Effector memory CD4-positive, alpha-beta T cell (primary cell): Measurements from ENCODE around the gene TLE7.
A peak's percentile ranks its signal among the peaks of the same experiment; 100 is the strongest.

Source experiments
- DNase-seq, 3 donors: peaks; one replicate each; pipeline ENCODE4 v3.0.0-alpha.2; 2020
- H3K27ac ChIP-seq: 2 replicates; pipeline ENCODE4 v1.7.0; 2013; ENCODE audit warnings: mild to moderate bottlenecking, low read length, moderate library complexity; ENCODE audit not compliant: insufficient read depth, poor library complexity, severe bottlenecking
- H3K27me3 ChIP-seq: replicated peaks from 2 replicates; pipeline ENCODE4 v1.7.0; 2013; ENCODE audit warnings: mild to moderate bottlenecking, low read length; ENCODE audit not compliant: insufficient read depth, control insufficient read depth, poor library complexity, severe bottlenecking
- H3K36me3 ChIP-seq: 2 replicates; pipeline ENCODE4 v1.7.0; 2013; ENCODE audit warnings: mild to moderate bottlenecking, low read length, moderate library complexity; ENCODE audit not compliant: control insufficient read depth, insufficient read depth
- H3K4me1 ChIP-seq: 2 replicates; pipeline ENCODE4 v1.7.0; 2013; ENCODE audit warnings: low read length, mild to moderate bottlenecking; ENCODE audit not compliant: control insufficient read depth, insufficient read depth, poor library complexity, severe bottlenecking
- H3K4me3 ChIP-seq: 2 replicates; pipeline ENCODE4 v1.7.0; 2013; ENCODE audit warnings: low read length, low read depth, mild to moderate bottlenecking; ENCODE audit not compliant: insufficient read depth, poor library complexity, severe bottlenecking
- H3K9me3 ChIP-seq: 2 replicates; pipeline ENCODE4 v1.7.0; 2013; ENCODE audit warnings: mild to moderate bottlenecking, low read length, moderate library complexity; ENCODE audit not compliant: control insufficient read depth

The TLE7 gene

GRCh38 chr16:71423016-71423415, 18.8 kb downstream of the TLE7 start:
- DNase-seq: no peak
- Histone ChIP-seq H3K9me3 (no peaks in the 10 kb centered on the region), H3K27me3 (no peaks in the 10 kb centered on the region), H3K27ac (no peak overlapping the region), H3K36me3 (no peaks in the 10 kb centered on the region), H3K4me1 (no peaks in the 10 kb centered on the region), H3K4me3 (no peak overlapping the region)

GRCh38 chr16:71421911-71422310, 19.9 kb downstream of the TLE7 start:
- DNase-seq: no peak
- Histone ChIP-seq H3K9me3 (no peaks in the 10 kb centered on the region), H3K36me3 (no peaks in the 10 kb centered on the region), H3K27ac (no peak overlapping the region), H3K27me3 (no peaks in the 10 kb centered on the region), H3K4me1 (no peaks in the 10 kb centered on the region), H3K4me3 (no peak overlapping the region)

GRCh38 chr16:71414038-71414437, 27.8 kb downstream of the TLE7 start:
- Histone ChIP-seq H3K9me3 (no peaks in the 10 kb centered on the region), H3K4me1 (peaks cover 4% of the 10 kb centered on the region), H3K4me3 (no peak overlapping the region), H3K27ac (no peak overlapping the region), H3K36me3 (no peaks in the 10 kb centered on the region), H3K27me3 (peaks cover 4% of the 10 kb centered on the region)
- DNase-seq: no peak

GRCh38 chr16:71413341-71413740, 28.5 kb downstream of the TLE7 start:
- no peak for DNase-seq
- Histone ChIP-seq H3K27ac (no peak overlapping the region), H3K27me3 (peaks cover 4% of the 10 kb centered on the region), H3K4me3 (no peak overlapping the region), H3K4me1 (peaks cover 4% of the 10 kb centered on the region), H3K36me3 (no peaks in the 10 kb centered on the region), H3K9me3 (no peaks in the 10 kb centered on the region)

GRCh38 chr16:71412270-71413160, 29.3 kb downstream of the TLE7 start:
- Histone ChIP-seq H3K27me3 (peaks cover 4% of the 10 kb centered on the region), H3K4me3 (no peak overlapping the region), H3K4me1 (peaks cover 4% of the 10 kb centered on the region), H3K36me3 (no peaks in the 10 kb centered on the region), H3K27ac (no peak overlapping the region), H3K9me3 (no peaks in the 10 kb centered on the region)
- peak; percentile 27 to 51 (median 32) for DNase-seq

GRCh38 chr16:71410146-71410545, 31.7 kb downstream of the TLE7 start:
- DNase-seq: no peak
- Histone ChIP-seq H3K27me3 (peaks cover 4% of the 10 kb centered on the region), H3K4me1 (peaks cover 4% of the 10 kb centered on the region), H3K4me3 (no peak overlapping the region), H3K36me3 (no peaks in the 10 kb centered on the region), H3K9me3 (no peaks in the 10 kb centered on the region), H3K27ac (no peak overlapping the region)

GRCh38 chr16:71409011-71409775, 32.7 kb downstream of the TLE7 start:
- H3K4me1 ChIP-seq: peaks cover 4% of the 10 kb centered on the region
- H3K9me3 ChIP-seq: no peaks in the 10 kb centered on the region
- H3K4me3 ChIP-seq: no peak overlapping the region
- H3K36me3 ChIP-seq: no peaks in the 10 kb centered on the region
- peaks cover 4% of the 10 kb centered on the region for H3K27me3 ChIP-seq
- no peak for DNase-seq
- no peak overlapping the region for H3K27ac ChIP-seq

- Histone ChIP-seq H3K9me3 (no peaks in the 10 kb centered on the region), H3K27me3 (peaks cover 4% of the 10 kb centered on the region), H3K4me1 (peaks cover 4% of the 10 kb centered on the region), H3K27ac (no peak overlapping the region), H3K4me3 (no peak overlapping the region), H3K36me3 (no peaks in the 10 kb centered on the region)
- DNase-seq: no peak
These were observed 33.3 kb downstream of the TLE7 start for GRCh38 chr16:71408536-71408935.

GRCh38 chr16:71407731-71408130, 34.1 kb downstream of the TLE7 start:
- H3K27me3 ChIP-seq: peaks cover 4% of the 10 kb centered on the region
- peaks cover 4% of the 10 kb centered on the region for H3K4me1 ChIP-seq
- DNase-seq: no peak
- H3K4me3 ChIP-seq: no peak overlapping the region
- no peaks in the 10 kb centered on the region for H3K36me3 ChIP-seq
- no peak overlapping the region for H3K27ac ChIP-seq
- no peaks in the 10 kb centered on the region for H3K9me3 ChIP-seq

GRCh38 chr16:71406724-71407123, 35.1 kb downstream of the TLE7 start:
- H3K27me3 ChIP-seq: peaks cover 4% of the 10 kb centered on the region
- no peaks in the 10 kb centered on the region for H3K36me3 ChIP-seq
- no peaks in the 10 kb centered on the region for H3K9me3 ChIP-seq
- DNase-seq: no peak
- H3K27ac ChIP-seq: no peak overlapping the region
- no peak overlapping the region for H3K4me3 ChIP-seq
- H3K4me1 ChIP-seq: no peaks in the 10 kb centered on the region
